EH (cell line): ENCODE results near the gene PCCA.

ENCODE experiments used
- DNase-seq: peaks from one replicate; pipeline ENCODE4 v3.0.0-alpha.2; 2015; ENCODE audit warnings: low read depth

The PCCA gene

DNA sequence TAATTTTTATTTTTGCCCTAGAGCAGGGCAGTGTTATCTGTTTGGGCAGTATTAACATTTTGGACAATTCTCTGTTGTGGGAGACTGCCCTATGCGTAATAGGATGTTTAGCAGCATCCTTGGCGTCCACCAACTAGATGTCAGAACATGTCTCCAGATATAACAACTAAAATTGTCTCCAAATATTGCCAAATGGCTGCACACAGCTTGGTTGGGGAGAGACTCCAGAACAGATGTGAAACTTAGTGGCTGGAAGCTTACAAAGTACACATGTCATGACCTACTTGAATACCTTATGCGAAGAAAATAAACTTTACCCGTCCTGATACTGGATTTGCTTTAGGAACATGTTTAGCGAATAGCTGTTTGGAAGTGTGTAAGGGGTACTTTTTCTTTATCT lies 376.7 kb downstream of the PCCA start:
- DNase-seq: no peak

DNA sequence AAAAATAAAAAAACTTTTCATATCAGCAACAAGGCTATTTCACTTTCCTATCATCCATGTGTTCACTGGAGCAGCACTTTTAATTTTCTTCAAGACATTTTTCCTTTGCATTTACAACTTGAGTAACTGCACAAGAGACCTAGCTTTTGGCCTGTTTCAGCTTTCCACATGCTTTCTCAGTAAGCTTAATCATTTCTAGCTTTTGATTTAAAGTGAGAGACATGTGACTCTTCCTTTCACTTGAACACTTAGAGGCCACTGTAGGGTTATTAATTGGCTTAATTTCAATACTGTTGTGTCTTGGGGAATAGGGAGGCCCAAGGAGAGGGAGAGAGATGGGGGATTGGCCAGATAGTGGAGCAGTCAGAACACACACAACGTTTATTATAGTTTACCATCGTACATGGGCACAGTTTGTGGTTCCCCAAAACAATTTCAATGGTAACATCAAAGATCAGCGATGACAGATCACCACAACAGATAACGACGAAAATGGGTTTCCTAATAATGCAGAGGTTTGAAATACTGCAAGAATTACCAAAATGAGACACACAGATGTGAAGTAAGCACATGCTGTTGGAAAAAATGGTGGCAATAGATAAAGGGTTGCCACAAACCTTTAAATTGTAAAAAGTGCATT lies 382.1 kb downstream of the PCCA start:
- DNase-seq: no peak

DNA sequence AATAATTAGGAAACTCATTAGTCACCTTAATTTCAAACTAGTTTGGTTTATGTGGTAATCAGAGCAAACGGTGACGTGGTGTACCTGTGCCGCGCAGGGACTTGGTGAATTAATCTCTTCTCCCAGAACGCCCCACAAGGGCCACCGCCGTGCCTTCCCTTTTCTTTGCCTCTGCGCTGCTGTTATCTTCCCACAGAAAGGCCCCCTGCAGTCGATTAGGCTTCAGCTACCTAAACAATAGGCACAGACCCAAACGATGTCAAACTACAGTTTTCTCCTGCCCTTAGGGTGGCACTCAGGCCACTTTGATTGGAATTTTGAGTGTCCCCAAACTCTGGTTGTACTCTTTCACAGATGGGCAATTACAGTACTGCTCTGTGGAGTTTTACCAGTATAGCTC lies 384.2 kb downstream of the PCCA start:
- no peak for DNase-seq

DNA sequence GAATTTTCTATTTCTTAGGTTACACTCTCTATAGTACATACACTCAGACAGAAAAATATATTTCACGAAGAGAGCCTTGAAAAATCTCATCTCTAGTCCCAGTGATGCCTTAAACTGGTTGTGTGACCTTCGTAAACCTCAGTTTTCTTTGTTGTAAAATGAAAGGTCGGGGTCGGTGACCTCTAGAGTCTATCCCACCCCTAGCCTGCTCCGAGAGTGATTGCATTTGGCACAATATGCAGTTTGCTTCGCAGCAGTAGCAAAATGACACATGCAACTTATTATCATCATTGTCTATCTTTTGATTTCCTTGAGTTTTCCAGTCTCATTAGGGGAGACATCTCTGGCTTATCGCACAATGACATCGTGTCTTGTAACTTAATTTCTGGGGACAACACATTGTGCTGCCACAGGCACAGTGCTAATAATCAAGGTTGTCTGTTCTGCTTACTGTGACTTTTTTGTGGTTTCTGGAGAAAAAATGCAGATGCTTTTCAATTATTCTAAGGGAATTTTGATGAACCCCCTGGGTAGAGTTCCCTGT lies 384.7 kb downstream of the PCCA start:
- DNase-seq: no peak

DNA sequence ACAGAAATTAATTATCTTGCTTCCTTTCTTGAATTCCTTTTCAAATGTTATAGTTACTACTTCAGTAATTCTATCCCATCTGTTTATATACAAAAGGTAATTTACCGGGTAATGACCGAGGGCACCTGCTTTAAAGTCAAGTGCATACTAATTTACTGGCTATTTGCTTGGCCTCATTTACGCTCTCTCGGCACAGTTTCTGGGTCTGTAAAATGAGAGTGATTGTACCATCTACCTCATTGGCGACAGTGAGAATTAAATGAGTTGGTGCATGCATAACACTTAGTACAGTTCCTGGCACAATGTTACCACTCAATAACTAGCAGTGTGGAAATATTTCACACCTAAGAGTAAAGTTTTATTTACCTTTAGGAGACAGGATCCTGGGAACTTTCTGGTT lies 388.1 kb downstream of the PCCA start:
- no peak for DNase-seq

DNA sequence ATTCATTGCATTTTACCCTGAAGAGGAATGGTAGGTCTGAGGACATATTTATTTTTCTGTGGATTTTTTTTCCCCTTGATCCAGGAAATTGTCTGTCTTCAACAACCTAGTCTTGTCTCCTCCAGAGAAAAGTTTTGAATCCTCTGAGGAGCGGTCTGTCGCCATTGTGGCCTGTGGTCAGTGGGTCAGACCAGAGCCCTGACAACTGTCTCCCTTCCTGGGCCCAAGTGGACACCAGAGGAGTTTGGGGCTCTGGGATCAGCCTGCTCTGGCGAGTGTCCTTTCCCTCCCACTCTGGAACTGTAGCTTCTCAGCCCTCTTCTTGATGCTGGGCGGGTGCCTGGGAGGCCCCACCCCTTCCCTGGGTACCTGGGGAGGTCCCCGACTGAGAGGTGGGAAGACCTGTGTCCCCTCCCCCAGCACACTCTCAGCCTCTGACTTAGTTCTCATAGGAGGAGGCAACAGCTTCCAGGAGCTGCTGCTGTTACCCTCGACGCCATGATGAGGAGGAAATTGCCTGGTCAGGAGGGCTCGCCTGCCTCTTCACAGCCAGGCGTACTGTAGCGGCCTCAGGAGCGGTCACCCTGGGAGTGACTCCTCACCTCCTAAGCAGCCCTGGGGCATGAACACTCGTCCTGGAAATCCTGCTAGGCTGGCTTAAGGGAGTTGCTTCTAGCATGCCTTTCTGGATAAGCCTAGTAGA lies 389.4 kb downstream of the PCCA start:
- no peak for DNase-seq

DNA sequence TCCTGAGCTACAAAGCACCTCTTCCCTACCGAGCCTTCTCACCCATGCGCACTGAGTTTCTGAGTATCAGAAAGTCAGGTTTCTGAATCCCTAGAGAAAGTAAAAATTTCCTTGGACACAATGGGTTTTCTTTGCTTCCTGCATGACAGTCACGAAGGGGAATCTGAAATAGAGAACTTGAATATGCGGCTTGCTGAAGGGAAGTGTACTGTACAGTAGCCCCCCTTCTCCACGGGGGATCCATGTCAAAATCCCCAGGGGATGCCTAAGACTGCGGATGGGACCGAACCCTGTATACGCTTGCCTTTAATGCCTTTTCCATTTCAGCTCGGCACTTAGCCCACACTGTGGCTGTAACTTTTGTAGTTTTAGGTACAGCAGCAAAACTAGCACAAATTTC lies 391.8 kb downstream of the PCCA start:
- DNase-seq: no peak

DNA sequence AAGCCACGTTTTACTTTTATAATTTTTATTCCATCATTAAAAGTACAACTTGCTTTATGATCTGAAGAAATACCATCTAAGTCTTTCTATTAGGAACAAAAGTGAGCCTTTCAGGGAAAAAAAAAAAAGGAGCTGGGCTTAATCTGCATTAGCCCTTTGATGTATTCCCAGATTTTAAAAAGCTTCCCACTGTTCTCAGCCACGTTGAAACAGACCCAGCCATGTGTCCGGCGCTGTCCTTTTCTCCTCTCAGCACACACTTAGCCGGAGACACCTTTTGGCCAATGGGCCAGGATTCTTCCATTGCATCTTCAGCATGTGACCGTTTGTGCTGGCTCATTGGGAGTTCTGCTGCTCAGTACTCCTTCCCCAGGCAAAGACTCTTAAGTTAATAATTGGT lies 394.2 kb downstream of the PCCA start:
- DNase-seq: no peak

DNA sequence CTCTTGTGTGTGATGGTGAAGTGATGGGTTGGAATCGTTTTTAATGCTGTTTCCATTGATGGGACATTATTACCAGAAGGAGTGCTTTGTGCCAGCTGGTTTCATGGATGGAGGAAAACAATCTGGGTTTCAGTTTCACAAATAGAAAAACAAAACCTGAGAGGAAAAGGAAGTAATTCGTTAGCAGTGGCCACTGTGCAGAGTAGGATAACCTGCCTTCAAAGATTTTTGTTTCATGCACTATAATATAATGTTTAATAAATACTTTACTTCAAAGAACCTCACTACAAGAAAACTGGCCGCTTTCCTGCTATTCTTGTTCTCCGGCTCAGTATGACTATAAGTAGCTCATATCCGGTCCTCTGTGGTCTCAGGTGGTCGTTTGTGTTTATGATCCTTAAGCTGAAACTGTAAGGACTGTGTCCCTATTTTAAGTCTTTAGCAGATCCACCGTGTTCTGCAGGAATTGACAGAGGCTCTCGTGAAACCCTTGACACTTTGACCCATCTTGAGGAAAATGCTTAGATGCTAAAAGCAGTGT lies 395.0 kb downstream of the PCCA start:
- no peak for DNase-seq

DNA sequence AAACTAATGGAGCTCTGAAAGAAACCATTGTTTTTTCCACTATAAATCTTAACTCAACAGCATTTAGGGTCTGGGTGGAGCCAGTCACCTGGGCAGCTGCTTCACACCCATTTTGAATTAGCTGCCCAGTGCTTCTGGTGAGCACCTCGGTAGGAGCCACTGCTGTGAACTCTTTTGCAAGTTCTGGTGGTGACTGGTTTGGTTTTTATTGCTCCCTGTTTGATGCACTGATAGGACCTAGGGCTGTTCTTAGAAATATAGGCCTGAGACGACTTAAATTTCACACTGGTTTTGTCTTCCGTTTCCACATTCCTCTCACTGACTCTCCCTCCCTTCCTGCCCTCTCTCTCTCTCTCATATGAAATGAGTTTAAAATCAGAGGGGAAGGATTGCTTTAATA lies 395.8 kb downstream of the PCCA start:
- no peak for DNase-seq

DNA sequence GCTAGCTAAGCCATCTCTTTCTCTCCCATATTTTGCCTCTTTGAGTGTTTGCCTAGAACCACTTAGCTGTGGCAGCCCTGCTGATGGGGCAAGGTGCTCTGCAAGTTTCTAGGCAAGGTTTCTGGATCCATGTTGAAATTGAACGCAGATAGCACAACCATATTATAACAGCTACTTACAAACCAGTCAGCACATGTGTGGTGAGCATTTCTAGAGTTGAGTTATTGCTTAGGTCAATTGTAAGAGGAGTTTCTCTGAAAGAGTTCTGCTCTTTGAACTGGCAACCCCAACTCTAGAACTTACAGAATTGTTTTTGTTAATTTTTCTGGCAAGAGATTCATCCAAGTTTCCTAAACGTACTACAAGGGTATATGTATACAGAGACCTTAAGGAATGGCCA lies 396.4 kb downstream of the PCCA start:
- DNase-seq: no peak

DNA sequence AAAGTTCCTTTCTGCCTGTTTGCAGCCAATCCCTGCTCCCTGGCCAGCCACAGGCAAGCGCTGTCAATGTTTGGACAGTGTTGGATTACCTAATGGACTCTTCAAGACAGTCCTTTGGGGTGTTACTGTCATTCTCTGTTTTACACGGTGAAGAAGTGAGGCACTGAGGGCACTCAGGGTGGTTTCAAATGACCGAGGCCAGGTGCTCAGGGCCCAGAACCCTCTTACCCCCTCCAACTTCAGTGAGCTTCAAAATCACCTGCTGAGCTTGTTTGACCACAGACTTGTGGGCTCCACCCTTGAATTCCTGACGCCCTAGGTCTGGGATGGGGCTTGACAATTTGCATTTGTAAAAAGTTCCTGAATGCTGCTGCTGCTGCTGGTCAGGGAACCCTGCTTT lies 401.8 kb downstream of the PCCA start:
- no peak for DNase-seq

DNA sequence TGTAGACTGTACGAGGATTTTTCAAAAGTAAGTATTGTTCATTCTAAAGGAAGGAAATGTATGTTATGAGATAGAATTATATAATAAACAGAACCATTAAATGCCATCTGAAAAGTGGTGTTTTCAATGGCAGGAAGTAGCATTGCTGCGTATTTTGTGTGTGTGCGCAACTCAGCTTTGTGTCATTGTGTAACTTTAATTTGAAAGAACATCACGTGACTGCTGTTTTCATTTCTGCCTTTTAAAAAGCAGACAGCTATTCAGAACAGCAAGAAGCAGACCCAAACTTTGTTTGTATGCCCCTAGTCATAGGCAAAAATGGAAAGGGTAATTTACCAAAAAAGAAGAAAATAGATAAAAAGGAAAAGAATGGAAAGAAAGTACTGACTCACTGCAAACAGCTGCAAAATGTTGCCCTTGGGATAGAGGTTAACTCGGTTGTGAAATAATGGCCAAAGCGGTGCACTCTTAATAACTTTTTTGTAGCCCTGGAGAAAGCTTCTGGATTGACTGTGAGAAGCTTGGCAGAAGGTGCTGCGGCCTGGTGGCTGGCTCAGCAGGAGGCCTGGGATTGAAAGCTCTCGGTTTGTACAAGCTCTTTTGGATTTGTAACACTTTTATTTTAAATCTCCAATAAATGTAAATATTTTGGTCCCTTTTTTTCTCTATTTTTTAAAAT lies 402.4 kb downstream of the PCCA start:
- peak; percentile 13 for DNase-seq

DNA sequence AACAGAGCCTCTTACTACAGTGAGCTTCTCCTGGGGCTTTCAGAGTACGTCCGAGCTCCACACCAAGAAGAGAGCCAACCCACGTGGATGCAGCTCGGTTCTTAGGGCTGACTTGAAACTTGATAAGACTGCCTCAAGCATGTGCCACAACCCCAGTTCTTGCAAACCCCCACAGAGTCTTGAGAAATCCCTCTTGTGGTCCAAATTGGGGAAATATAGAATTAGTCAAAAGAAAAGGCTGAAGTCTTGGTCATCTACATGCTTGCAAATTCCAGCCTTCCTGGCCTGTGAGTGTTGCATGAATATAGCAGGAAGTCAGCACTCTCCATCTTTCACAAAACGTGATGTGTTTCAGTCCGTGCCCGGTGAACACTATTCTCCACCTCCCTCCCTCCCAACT lies 404.5 kb downstream of the PCCA start:
- no peak for DNase-seq

DNA sequence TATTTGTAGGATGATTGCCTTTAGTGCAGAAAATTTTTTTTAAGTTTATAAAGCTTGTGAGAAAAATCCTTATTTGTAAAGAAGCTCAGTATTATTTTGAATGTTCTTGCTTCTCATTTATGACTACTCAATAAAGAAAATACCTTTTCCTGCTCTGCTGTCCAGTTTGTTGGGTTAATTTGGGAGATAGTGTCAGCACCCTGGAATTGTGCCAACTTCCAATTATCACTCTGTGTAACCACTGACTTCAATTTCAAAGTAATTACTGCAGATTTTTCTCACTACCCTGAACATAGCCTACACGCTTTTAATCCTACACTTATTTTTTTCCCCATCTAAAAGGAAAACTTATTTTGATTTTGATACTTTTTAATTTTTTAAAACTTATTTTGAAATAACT lies 406.6 kb downstream of the PCCA start:
- no peak for DNase-seq

DNA sequence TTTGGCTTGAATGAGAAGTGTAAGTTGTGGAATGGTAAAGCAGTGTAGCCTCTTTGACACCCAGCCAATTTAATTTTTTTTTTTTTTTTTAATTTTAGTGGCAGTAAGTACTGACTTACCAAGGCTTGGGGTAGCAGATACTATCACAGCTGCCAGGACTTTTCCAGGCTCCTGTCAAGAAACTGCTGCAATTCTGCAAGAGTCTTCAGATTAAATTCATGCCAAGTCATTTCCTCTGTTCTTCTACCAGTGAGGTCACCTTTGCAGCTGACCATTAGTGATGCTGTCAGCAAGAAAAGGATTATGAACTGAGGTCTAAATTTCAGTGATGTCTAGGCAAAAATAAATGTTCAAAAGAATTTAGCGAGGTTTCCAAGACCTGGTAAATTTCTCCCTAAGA lies 408.5 kb downstream of the PCCA start:
- DNase-seq: peak; percentile 37

DNA sequence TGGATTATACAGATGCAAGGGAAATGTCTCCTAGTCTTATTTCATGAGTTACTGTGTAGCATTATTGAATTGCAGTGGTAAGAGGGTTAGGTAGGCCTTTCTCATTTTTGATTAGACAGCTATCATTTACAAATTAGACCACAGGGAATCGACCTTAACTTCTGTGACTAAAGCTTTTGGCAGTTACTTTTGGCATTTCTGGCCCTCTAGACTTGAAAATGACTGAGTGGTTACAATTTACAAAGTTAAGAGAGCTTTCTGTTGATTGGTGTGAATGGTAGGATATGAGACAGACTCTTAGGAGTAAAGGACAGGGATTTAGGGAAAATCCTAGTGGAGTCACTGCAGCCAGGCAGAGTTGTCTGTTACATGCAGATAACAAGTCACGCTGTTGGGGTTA lies 413.6 kb downstream of the PCCA start:
- DNase-seq: peak; percentile 34

DNA sequence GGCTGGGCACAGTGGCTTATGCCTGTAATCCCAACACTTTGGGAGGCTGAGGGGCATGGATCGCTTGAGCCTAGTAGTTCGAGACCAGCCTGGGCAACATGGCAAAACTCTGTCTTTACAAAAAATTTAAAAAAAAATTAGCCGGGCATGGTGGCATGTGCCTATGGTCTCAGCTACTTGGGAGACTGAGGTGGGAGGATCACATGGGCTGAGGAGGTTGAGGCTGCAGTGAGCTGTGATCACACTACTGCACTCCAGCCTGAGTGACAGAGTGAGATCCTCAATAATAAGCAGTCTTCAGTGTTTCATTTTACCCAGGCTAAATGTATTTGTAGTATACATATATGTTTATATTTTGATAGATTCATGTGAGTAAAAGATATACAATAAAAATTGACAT lies 414.7 kb downstream of the PCCA start:
- no peak for DNase-seq

DNA sequence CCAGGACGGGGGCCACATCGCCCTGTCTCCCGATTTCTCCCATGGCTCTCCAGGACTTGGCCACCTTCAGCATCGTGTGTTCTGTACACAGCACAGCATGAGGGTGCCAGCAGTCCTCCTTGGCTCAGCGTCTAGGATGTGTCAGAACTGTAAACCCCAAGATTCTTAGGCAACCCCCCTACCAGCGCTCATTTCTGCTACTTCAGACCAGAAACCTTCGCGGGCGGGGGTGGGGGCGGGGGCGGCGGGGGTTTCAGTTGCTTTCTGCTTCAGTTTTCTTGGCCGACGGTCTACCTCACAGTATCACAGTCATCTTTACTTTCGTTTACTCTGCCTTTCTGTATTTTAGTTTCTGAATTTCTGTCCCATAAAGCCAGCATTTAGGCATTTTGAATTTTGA lies 417.3 kb downstream of the PCCA start:
- no peak for DNase-seq

DNA sequence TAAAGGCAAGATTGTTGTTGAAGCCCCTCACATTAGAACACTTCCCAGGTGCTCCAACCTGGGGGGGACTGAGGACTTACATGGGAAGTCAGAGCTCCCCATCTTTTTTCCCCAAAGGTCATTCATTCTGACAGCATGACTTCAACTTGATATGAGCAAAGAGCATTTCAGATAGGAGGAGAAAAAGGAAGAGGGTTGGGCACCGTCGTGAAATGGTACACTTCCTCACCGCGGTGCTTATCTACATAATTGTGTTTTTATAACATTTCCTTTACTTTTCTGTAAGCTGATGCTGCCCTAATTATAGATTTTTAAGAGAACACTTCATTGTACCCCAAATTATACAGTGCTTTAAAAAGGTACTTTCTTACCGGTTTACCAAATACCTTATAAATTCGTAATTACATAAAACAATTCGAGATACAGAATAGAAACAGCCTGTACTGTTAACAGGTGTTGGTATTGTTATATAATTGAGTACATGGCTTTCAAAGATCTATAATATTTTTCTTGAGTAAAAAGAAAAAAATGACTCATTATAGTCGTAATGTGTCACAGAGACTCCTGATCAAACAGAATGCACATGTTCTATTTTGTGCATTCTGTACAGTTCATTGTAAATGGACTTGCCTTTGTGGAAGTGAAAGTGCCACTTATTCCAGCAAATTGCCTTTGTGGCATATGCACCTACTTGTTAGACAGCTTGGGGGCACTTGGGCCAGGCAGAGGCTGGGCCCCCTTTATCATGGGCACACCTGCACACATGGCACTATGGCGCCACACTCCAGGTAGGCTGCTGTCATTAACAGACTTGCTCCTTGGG lies 417.9 kb downstream of the PCCA start:
- no peak for DNase-seq

DNA sequence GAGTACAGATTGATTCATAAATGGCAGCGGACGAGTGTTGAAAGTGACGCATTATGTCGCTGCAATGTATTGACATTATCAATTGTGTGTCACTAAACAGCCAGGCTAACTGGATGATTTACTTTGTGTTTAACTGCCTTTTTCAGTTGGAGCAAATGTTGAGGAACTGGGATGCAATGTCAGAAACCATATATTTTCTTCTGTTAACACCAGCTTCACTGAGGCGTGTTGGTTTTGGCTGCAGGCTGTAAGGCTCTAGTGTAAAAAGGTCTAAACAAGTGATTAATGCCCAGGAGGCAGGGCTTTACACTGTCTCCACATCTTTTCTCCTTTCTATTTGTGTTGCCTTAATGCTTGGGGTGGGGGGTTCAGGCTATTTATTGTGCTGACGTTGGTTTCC lies 419.6 kb downstream of the PCCA start:
- no peak for DNase-seq

DNA sequence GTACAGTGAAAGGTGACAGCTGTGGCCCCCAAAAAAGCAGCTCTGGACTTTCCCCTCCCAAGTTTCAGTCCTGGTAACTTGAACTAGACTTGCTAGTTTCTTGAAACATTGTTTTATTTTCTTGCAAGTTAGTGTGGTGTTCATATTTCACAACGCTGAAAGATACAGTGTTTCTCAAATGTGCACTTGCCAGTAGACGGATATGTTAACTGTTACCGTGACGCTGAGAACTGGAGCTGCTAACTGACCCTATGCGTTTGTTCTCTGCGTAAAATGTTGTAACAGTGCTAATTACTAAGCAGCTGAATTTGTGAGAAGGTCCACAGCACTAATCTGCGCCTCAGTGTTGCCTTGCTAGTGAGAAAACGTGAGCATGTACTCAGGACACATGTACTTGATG lies 420.1 kb downstream of the PCCA start:
- no peak for DNase-seq
